Sciatic nerve (tissue), 2 donors: ENCODE measurements around the gene IRF9. TPM values are rescaled to one million over a fixed set of nuclear protein-coding genes. Genes with fewer than 3 reads are reported as not detected.

ENCODE experiments used
- ATAC-seq: fragments of 200-7000 bp; cut with Tn5 transposase; one replicate; pipeline ENCODE4 v1.9.1; 2020; ENCODE audit warnings: mild to moderate bottlenecking, moderate library complexity
- DNase-seq: peaks from one replicate; pipeline ENCODE4 v3.0.0-alpha.2; 2020; ENCODE audit warnings: low spot score
- intact Hi-C: fragments of 100-400 bp; cut with DNase I; formaldehyde crosslinking; loops from one replicate; pipeline ENCODE4 v1.14.2; 2022
- total RNA-seq: library from RNA; stranded (reverse); fragmentation: NEBNext Ultra II Directional; extraction: Animal tissue kit (Norgen Biotek cat#: 25700); gene quantifications from one replicate; pipeline ENCODE4 v1.2.1, GENCODE V29; 2021
- donor health status: DM: no; HTN: no; CAD: no.
- donor health status: DM: no; HTN: no; CAD: no.

The IRF9 gene
- total RNA-seq, 1 donor from 2014 or later: 107 TPM

DNA sequence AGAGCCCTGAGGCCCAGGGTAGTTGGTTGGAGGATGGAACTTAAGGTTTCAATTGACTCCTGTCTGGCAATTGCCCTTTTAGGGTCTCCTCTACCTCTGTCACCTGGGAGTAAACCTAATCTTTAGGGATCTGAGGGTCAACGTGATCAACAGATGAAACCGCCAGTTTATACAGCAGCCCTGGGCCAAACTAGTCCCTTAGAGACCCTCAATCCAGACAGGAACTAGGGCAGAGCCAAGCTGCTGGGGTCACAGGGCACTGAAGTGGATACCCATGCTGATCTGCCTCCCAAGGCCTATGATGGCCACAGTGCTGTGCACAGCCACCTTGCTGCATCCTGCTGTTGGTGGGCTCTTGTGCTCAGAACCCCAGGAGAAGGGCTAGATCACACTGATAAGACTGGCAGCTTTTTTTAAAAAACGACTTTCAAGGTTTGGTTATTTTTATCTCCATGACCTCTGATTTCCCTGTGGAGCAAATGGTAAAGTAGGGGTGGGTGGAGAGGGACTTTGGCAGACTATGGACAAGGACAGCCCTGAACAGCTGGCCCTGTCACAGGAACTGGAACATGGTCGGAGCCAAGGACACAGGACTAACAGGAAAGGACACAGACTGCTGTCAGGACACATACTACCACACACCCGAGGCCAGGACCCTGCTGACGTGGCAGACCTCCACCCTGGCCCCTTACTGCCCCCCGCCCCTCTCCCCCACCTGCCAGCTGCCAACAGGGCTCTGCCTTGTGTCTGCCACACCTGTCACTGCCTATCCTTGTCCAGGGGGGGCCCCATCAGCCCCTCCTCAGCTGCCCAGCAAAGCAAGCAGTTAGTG, 30.1 kb upstream of the IRF9 start:
- intact Hi-C loops: no loop called here
- DNase-seq (no peak), ATAC-seq (no peak)

DNA sequence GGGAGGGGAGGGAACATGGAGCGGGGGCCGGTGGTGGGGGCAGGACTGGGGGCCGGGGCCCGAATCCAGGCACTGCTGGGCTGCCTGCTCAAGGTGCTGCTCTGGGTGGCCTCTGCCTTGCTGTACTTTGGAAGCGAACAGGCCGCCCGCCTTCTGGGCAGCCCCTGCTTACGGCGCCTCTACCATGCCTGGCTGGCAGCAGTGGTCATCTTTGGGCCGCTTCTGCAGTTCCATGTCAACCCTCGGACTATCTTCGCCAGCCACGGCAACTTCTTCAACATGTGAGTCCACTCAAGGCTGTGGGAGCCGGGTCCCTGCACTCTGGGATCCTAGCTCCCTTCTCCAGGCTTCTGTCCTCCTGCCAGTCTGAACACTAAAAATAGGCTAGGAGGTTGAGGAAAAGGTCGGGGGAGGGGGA, 29.5 kb upstream of the IRF9 start:
- intact Hi-C loops: no loop called here
- ATAC-seq (no peak), DNase-seq (no peak)

GRCh38 chr14:24132061-24132685, 28.9 kb upstream of the IRF9 start:
- intact Hi-C loops: no loop called here
- DNase-seq (no peak), ATAC-seq (no peak)

- ATAC-seq: no peak
- DNase-seq: no peak
- intact Hi-C loops: no loop called here
These were observed 28.1 kb upstream of the IRF9 start for GRCh38 chr14:24132976-24133375.

- ATAC-seq (no peak), DNase-seq (no peak)
- intact Hi-C loops: no loop called here
These were observed 27.3 kb upstream of the IRF9 start for GRCh38 chr14:24133735-24134134.

DNA sequence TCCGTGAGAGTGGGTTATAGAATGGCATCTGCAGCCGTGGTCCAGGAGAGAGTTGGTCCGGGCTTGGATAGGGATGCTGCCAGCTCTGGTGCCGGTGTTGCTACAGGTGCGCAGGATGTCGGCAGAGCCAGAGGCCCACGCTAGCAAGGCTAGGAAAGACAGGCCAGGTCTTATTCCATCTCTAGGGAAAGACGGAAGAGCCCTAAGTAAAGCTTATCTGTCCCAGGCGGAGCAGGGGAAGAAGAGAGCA, 25.6 kb upstream of the IRF9 start:
- intact Hi-C loops: no loop called here
- ATAC-seq (peak; percentile 0), DNase-seq (no peak)

DNA sequence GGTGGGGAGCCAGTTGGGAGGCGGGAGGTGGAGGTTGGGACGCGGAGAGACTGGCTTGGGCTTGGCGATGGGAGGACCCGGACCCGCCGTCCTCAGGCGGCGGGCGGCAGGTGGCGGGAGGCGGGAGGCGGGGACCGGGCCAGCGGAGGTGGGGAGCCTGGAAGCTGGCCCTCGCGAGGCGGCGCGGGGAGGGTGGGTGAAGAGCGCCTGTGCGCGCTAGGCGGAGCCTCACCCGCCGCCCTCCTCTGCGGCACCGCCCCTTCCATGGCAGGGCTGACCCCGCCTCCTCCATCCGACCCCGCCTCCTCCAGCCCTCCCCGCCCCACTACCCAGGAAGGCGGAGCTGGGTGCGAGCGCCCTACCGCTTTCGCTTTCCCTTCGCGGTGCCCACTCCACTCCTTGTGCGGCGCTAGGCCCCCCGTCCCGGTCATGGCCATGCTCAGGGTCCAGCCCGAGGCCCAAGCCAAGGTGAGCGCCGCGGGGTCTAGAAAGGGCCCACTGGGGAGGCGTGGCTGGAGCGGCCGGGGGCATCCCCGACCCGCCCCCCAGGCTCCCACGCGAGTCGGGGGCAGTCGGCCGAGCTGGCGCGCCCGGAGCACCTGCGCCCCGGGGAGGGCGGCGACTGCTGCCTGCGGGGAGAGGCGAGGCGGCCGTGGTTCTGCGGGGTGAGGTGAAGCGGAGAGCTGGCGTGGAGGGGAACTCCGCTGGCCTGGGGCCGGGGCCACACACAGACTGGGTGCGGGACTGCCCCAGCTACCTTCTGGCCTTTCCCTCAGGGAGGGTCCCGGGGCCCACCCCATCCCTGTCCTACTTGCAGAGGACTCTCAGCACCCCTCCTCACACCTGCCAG, 25.0 kb upstream of the IRF9 start, which contains the start of gene PSME1:
TSS of gene PSME1 (plus strand) at position 361 of the 850 bp plus-strand sequence. CDS start at position 430, 69 bp downstream.
- intact Hi-C loops: no loop called here
- ATAC-seq (peak; percentile 98), DNase-seq (peak; percentile 96)

GRCh38 chr14:24136684-24137528, 24.2 kb upstream of the IRF9 start:
- DNase-seq: no peak
- ATAC-seq: no peak
- intact Hi-C loops: no loop called here

DNA sequence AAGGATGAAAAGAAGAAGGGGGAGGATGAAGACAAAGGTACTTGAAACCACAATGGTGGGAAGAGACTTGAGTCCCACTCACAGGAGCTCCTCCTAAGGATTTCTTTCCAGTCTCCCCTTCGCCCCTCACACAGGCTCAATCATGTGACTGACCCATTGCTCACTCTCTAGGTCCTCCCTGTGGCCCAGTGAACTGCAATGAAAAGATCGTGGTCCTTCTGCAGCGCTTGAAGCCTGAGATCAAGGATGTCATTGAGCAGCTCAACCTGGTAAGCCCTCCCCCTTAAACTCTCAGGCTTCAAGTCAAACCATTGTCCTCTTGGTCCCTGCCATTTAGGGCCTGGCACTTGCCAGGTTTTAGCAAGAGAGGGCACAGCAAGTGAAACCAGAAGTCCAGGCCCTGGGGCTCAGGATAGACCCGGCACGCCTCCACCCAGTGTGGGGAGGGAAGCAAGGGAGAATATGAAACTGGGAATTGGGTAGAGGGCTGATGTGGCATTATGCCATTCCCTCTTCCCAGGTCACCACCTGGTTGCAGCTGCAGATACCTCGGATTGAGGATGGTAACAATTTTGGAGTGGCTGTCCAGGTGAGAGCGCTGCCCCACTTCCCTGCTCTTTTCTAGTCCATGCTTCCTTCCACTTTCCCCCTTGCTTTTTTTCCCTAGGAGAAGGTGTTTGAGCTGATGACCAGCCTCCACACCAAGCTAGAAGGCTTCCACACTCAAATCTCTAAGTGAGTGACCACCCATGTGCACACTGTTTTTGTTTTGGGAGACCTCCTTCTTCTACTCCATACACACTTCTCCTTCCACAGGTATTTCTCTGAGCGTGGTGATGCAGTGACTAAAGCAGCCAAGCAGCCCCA, 23.3 kb upstream of the IRF9 start:
- no peak for ATAC-seq
- DNase-seq: no peak
- intact Hi-C loops: no loop called here

DNA sequence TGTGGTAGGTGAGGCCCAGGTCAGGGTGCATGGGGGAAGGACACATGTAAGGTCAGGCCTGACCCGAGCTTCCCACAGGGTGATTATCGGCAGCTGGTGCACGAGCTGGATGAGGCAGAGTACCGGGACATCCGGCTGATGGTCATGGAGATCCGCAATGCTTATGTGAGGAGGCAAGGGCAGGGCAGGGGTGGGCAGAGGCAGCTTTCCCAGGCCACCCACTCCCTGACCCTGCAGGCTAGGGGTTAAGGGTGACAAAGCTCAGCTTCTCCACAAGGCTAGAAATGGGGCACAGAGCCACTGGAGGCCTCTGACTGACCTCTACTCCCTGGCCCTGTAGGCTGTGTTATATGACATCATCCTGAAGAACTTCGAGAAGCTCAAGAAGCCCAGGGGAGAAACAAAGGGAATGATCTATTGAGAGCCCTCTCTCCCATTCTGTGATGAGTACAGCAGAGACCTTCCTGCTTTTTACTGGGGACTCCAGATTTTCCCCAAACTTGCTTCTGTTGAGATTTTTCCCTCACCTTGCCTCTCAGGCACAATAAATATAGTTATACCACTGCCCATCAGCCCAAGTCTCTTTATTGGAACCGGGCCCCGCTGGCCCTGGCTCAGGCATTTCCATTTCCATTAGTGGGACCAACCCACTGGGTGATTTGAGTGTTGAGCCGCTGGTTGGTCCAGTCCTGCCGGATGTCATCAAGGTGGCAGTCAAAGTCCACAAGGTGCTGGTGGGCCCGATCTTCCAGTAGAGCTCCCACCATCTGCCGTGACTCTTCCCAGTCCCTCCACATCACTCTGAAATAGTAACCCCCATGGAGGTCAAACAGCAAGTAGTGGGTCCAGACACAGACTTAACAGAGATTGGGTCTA, 22.4 kb upstream of the IRF9 start:
- intact Hi-C loops: no loop called here
- DNase-seq (no peak), ATAC-seq (no peak)

DNA sequence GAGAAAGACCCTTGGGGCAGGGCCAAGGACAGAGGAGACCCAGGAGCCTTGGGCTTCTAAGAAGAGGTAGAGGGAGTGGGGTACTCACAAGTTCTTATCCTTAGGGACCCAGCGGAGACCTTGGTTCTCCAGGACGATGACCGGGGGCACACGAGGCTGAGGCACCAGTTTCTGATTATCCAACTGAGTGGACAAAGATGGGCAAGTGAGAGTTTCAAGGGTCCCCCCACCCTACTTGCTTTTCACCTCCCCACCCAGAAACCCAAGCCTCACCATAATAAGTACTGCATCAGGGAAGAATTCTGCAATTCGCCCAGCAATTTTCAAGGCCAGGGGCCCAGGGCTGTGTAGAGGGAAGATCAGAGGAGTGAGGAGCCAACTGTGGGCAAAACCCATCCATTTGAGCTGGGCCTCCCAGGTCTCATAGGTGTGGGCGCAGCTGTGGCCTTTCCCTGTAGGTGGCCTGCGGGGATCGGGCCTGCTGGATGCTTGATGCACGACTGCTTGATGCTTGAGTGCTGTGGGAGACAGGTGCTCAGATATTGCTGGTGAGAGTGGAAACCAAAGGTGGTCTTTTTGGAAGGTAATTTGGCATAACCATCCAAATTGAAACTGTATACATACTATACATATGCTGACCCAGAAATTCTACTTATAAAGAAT, 21.7 kb upstream of the IRF9 start:
- DNase-seq (no peak), ATAC-seq (no peak)

DNA sequence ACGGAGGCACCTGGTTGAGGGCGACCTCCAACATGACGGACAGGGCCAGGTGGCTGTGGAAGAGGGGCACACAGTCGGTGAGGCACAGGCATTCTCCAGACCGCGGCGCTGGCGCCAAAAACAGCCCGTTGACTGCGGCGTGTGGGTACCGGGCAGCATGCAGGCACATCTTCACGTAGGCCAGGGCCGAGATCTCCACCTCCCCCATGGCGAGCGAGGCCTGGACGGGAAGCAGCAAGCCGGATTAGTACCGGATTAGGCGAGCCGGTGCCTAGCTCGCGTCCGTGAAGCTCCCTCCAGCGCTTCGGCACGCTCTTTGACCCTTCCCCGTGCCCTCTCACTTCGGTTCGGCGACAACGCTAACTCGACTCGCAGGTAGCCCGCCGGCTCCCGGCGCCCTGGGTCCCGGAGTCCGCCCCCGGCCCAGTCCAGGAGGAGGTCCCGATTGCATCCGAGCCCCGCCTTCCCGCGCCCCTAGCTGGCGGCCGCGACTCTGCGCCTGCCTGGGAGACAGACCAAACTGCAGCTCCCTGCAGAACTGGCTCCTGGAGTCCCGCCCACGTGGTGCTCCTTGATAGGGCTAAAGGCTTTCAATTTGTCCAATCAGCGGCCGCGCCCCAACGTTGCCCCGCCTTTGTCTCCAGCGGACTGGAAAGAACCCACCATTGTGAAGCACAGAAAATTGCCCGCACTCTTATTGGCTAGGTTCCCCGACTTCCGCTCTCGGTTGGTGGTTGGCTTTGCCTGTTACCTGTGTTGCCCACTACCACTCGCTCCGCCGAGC, 19.8 kb upstream of the IRF9 start, which contains the start of gene EMC9:
TSS of gene EMC9 (minus strand) at position 495 of the 784 bp plus-strand sequence. CDS start at position 208, 287 bp downstream.
- intact Hi-C loops: no loop called here
- ATAC-seq (peak; percentile 97), DNase-seq (peak; percentile 100)

More for the DNA sequence above, 21.7 kb upstream of the IRF9 start:
- intact Hi-C loops: no loop called here

- intact Hi-C loops: no loop called here
These were observed 17.6 kb upstream of the IRF9 start for GRCh38 chr14:24143511-24143910.

GRCh38 chr14:24144451-24144850, 16.6 kb upstream of the IRF9 start:
- intact Hi-C loops: no loop called here
- ATAC-seq (no peak), DNase-seq (no peak)

More at GRCh38 chr14:24143511-24143910, 17.6 kb upstream of the IRF9 start:
- ATAC-seq (no peak), DNase-seq (no peak)

DNA sequence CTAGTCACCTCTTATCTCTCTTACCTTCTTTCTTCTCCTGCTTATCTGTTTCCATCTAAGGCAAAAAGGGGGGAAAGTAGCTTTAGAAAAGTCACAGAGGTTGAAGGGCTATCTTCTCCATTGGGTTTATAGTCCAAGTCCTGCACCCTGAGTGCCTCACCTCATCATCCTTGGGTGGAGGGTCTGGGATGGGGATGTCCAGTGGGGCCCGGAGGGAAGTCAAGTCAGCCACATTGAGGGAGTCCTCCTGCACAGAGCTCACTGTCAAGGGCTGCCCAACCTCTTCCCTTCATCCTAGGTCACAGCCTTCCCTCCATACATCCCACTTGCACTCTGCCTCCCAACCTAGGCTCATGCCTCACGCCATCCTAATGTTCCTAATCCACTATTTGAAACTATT, 15.8 kb upstream of the IRF9 start:
- intact Hi-C loops: no loop called here
- no peak for DNase-seq
- ATAC-seq: no peak
